HFFc6 (cell line): ENCODE measurements around the gene PCAT7. TPM values are rescaled to one million over a fixed set of nuclear protein-coding genes. Genes with fewer than 3 reads are reported as not detected.
"Not testable (repeated sequence)": the region's sequence is repeated elsewhere in the genome, so short reads cannot be mapped to it uniquely, and the experiment has no call there.

Experiments
- DNase-seq: peaks from one replicate; pipeline ENCODE4 v3.0.0-alpha.2; 2018
- H3K27ac Mint-ChIP-seq: 2 replicates; pipeline ENCODE4 v1.8.0; 2020; ENCODE audit warnings: mild to moderate bottlenecking, mixed read lengths
- H3K27me3 Mint-ChIP-seq: 2 replicates; pipeline ENCODE4 v1.8.0; 2021; ENCODE audit warnings: mild to moderate bottlenecking, moderate library complexity, mixed read lengths; ENCODE audit not compliant: insufficient read depth
- H3K36me3 Mint-ChIP-seq: 2 replicates; pipeline ENCODE4 v1.8.0; 2021; ENCODE audit warnings: low read depth, mixed read lengths
- H3K4me1 Mint-ChIP-seq: 2 replicates; pipeline ENCODE4 v1.8.0; 2020; ENCODE audit warnings: low read depth, mixed read lengths
- H3K4me3 Mint-ChIP-seq: 2 replicates; pipeline ENCODE4 v1.8.0; 2020; ENCODE audit warnings: mild to moderate bottlenecking, moderate library complexity, mixed read lengths
- H3K9me3 Mint-ChIP-seq: 2 replicates; pipeline ENCODE4 v1.8.0; 2020; ENCODE audit warnings: mild to moderate bottlenecking, mixed read lengths
- total RNA-seq, 6 experiments: library from RNA; stranded (reverse); fragmentation: NEBNext Ultra II Directional; extraction: Animal tissue kit (Norgen Biotek cat#: 25700); gene quantifications; 2 replicates in 1 of 6; 3 replicates in 5 of 6; pipeline ENCODE4 v1.2.3, GENCODE V29; 2021
- TF ChIP-seq, protein P1 (sequence below): fragments of 200-600 bp; sonication (generic); IDR thresholded peaks from 2 replicates; pipeline ENCODE4 v1.5.0; 2021; ENCODE audit warnings: antibody characterized with exemption, mild to moderate bottlenecking

Gene PCAT7
- total RNA-seq, 6 experiments from 2014 or later, result not detected

GRCh38 chr9:94553029-94553938 is 1.6 kb upstream of the PCAT7 start:
- H3K4me3 Mint-ChIP-seq, result no peak overlapping the region
- peaks cover 2% of the 10 kb centered on the region for H3K27me3 Mint-ChIP-seq
- H3K4me1 Mint-ChIP-seq, result peaks cover 8% of the 10 kb centered on the region
- TF ChIP-seq, protein P1, sequence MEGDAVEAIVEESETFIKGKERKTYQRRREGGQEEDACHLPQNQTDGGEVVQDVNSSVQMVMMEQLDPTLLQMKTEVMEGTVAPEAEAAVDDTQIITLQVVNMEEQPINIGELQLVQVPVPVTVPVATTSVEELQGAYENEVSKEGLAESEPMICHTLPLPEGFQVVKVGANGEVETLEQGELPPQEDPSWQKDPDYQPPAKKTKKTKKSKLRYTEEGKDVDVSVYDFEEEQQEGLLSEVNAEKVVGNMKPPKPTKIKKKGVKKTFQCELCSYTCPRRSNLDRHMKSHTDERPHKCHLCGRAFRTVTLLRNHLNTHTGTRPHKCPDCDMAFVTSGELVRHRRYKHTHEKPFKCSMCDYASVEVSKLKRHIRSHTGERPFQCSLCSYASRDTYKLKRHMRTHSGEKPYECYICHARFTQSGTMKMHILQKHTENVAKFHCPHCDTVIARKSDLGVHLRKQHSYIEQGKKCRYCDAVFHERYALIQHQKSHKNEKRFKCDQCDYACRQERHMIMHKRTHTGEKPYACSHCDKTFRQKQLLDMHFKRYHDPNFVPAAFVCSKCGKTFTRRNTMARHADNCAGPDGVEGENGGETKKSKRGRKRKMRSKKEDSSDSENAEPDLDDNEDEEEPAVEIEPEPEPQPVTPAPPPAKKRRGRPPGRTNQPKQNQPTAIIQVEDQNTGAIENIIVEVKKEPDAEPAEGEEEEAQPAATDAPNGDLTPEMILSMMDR, result no peak
- H3K36me3 Mint-ChIP-seq, result no peaks in the 10 kb centered on the region
- no peak for DNase-seq
- no peaks in the 10 kb centered on the region for H3K9me3 Mint-ChIP-seq
- H3K27ac Mint-ChIP-seq, result no peak overlapping the region

DNA sequence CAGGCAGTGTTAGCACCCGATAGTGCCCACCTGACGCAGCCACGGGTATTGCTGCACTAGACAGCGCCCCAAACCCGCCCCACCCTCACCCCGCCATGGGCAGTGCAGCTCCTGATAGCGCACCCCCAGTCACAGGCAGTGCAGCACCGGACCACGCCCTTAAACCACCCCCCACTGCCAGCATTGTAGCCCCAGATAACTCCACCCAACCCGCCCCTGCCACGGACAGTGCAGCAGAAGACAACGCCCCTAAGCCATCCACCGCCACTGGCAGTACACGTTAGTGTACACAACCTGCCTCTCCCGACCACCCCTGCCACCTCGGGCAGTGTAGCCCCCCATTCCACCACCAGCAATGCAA is 825 bp upstream of the PCAT7 start:
- H3K4me3 Mint-ChIP-seq, result no peak overlapping the region
- DNase-seq, result no peak

GRCh38 chr9:94557376-94557775 is 2.5 kb downstream of the PCAT7 start:
- Mint-ChIP-seq H3K27me3 (peaks cover 4% of the 10 kb centered on the region), H3K4me3 (no peak overlapping the region), H3K4me1 (peaks cover 8% of the 10 kb centered on the region), H3K36me3 (no peaks in the 10 kb centered on the region), H3K9me3 (no peaks in the 10 kb centered on the region), H3K27ac (no peak overlapping the region)
- no peak for DNase-seq
- TF ChIP-seq, protein P1, result no peak

More for the DNA sequence above, 825 bp upstream of the PCAT7 start:
- no peak overlapping the region for H3K27ac Mint-ChIP-seq
- TF ChIP-seq, protein P1, result no peak
- H3K36me3 Mint-ChIP-seq, result no peaks in the 10 kb centered on the region
- peaks cover 2% of the 10 kb centered on the region for H3K27me3 Mint-ChIP-seq
- H3K9me3 Mint-ChIP-seq, result no peaks in the 10 kb centered on the region
- peaks cover 8% of the 10 kb centered on the region for H3K4me1 Mint-ChIP-seq

DNA sequence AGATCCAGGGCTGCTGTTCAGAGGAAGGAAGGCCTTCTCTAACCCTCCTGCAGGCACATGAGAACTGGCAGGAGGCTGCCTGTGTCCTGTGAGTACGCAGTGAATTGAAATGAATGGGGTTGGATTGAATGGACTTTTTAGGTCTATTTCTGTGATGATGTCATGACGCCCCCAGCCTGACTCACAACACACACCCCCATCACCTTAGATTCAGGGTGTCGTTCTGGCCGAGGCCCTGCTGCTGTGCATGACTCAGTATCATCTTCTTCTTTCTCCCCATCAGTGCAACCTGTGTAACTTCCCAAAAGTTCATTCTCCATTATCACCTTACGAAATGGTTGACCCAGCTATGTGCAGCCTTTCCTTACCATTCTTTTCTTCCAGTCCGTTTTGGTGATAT is 5.4 kb downstream of the PCAT7 start:
- Mint-ChIP-seq H3K27ac (no peak overlapping the region), H3K4me1 (peaks cover 8% of the 10 kb centered on the region), H3K4me3 (no peak overlapping the region), H3K9me3 (no peaks in the 10 kb centered on the region), H3K27me3 (peaks cover 2% of the 10 kb centered on the region), H3K36me3 (no peaks in the 10 kb centered on the region)
- TF ChIP-seq, protein P1, result no peak
- DNase-seq, result no peak

- Mint-ChIP-seq H3K4me3 (no peak overlapping the region), H3K4me1 (no peaks in the 10 kb centered on the region), H3K36me3 (no peaks in the 10 kb centered on the region), H3K27ac (no peak overlapping the region), H3K27me3 (peaks cover 14% of the 10 kb centered on the region), H3K9me3 (no peaks in the 10 kb centered on the region)
- no peak for DNase-seq
- TF ChIP-seq, protein P1, result no peak
These were observed 8.7 kb downstream of the PCAT7 start for GRCh38 chr9:94563548-94563947.

DNA sequence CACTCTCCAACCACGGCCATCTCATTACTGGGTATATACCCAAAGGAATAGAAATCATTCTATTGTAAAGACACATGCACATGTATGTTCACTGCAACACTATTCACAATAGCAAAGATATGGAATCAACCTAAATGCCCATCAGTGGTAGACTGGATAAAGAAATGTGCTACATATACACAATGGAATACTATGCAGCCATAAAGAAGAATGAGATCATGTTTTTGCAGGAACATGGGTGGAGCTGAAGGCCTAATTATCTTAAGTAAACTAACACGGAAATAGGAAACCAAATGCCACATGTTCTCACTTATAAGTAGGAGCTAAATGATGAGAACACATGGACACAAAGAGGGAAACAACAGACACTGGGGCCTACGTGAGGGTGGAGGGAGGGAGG is 9.4 kb downstream of the PCAT7 start:
- H3K4me3 Mint-ChIP-seq, H3K36me3 Mint-ChIP-seq, H3K4me1 Mint-ChIP-seq, DNase-seq, H3K9me3 Mint-ChIP-seq, H3K27ac Mint-ChIP-seq: not testable (repeated sequence)
- H3K27me3 Mint-ChIP-seq, result peaks cover 16% of the 10 kb centered on the region
